HCT116 (cell line): Measurements from ENCODE around the gene NTN5. TPM values are rescaled to one million over a fixed set of nuclear protein-coding genes. Genes with fewer than 3 reads are reported as not detected.
"Not testable (repeated sequence)": the region's sequence is repeated elsewhere in the genome, so short reads cannot be mapped to it uniquely, and the experiment has no call there.

Experiments used
- ATAC-seq: fragments of 200-7000 bp; cut with Tn5 transposase; 2 replicates; pipeline ENCODE4 v1.9.1; 2020; ENCODE audit warnings: mild to moderate bottlenecking, moderate library complexity
- BruUV-seq: library from RNA; stranded (reverse); fragments of 400-500 nt; replicated peaks from 2 replicates; lab custom pipeline; 2021; lab: Mats Ljungman, UMichigan
- CTCF ChIA-PET: fragments of 300-600 bp; sonication (Branson Sonifier 250); formaldehyde crosslinking; loops from one replicate; lab custom pipeline; 2021; ENCODE audit warnings: antibody characterized with exemption; lab: Charles Lee
- POLR2A ChIA-PET: fragments of 300-600, 350-600 bp; sonication (Branson Sonifier 250); formaldehyde crosslinking; loops from one replicate; lab custom pipeline; 2021; ENCODE audit warnings: antibody characterized with exemption; lab: Charles Lee
- RAD21 ChIA-PET, 2 experiments: fragments of 300-600 bp; sonication (Branson Sonifier 250); formaldehyde crosslinking; loops; one replicate each; lab custom pipeline; 2023; ENCODE audit warnings: low total read pairs in 2 of 2; ENCODE audit not compliant: uncharacterized antibody in 2 of 2, unreplicated experiment in 2 of 2, low non-redundant PET in 1 of 2; lab: Charles Lee
- DNase-seq: peaks from one replicate; pipeline ENCODE4 v3.0.0-alpha.2; 2010; ENCODE audit warnings: low read depth, low spot score
- H2AFZ ChIP-seq: fragments of 200-600 bp; shearing (Covaris generic), sonication (generic); 2 replicates; pipeline ENCODE4 v1.6.1; 2017; ENCODE audit warnings: low read depth, mixed run types, mixed read lengths, antibody characterized with exemption, low read length; ENCODE audit not compliant: poor library complexity, severe bottlenecking
- H3K27ac ChIP-seq: 2 replicates; pipeline ENCODE4 v1.5.1; 2012; ENCODE audit warnings: low read depth, low read length
- H3K27me3 ChIP-seq: fragments of 200-600 bp; sonication (generic); 2 replicates; pipeline ENCODE4 v1.6.1; 2016; ENCODE audit warnings: mixed run types, low read length, mixed read lengths; ENCODE audit not compliant: insufficient read depth
- H3K36me3 ChIP-seq, 2 experiments: fragments of 200-500 bp in 1 of 2; fragments of 200-600 bp in 1 of 2; sonication (Bioruptor generic) in 1 of 2; sonication (generic) in 1 of 2; 2 replicates each; pipeline versions ENCODE4 v1.5.1 to v1.6.1; 2014 to 2016; ENCODE audit warnings: low read length in 2 of 2, inconsistent platforms in 1 of 2, mixed read lengths in 1 of 2, mixed run types in 1 of 2; ENCODE audit not compliant: insufficient read depth in 2 of 2, control insufficient read depth in 1 of 2
- H3K4me1 ChIP-seq, 2 experiments: fragments of 200-600 bp in 1 of 2; sonication (generic) in 1 of 2; 2 replicates each; pipeline versions ENCODE4 v1.5.1 to v1.6.1; 2012 to 2017; ENCODE audit warnings: low read length in 2 of 2, inconsistent platforms in 1 of 2, mild to moderate bottlenecking in 1 of 2, mixed read lengths in 1 of 2, mixed run types in 1 of 2, moderate library complexity in 1 of 2; ENCODE audit not compliant: insufficient read depth in 2 of 2, control insufficient read depth in 1 of 2
- H3K4me2 ChIP-seq: fragments of 200-600 bp; sonication (generic); 2 replicates; pipeline ENCODE4 v1.6.1; 2017; ENCODE audit warnings: mixed run types, low read length, mixed read lengths
- H3K4me3 ChIP-seq, 2 experiments: fragments of 200-600 bp in 1 of 2; sonication (generic) in 1 of 2; replicated peaks in 1 of 2; 2 replicates each; pipeline ENCODE4 v1.5.1; 2011 to 2016; ENCODE audit warnings: low read length in 2 of 2, control low read depth in 1 of 2, low read depth in 1 of 2, mild to moderate bottlenecking in 1 of 2, mixed read lengths in 1 of 2, mixed run types in 1 of 2
- H3K79me2 ChIP-seq: fragments of 200-600 bp; sonication (generic); 2 replicates; pipeline ENCODE4 v1.6.1; 2017; ENCODE audit warnings: mild to moderate bottlenecking, mixed run types, low read length, moderate library complexity, mixed read lengths; ENCODE audit not compliant: insufficient read depth
- H3K9ac ChIP-seq: fragments of 200-600 bp; sonication (generic); 2 replicates; pipeline ENCODE4 v1.6.1; 2016; ENCODE audit warnings: low read length, mixed read lengths
- H3K9me2 ChIP-seq: fragments of 200-600 bp; sonication (generic), shearing (Covaris generic); 2 replicates; pipeline ENCODE4 v1.6.1; 2017; ENCODE audit warnings: mixed run types, mild to moderate bottlenecking, moderate library complexity; ENCODE audit not compliant: insufficient read depth
- H3K9me3 ChIP-seq, 2 experiments: fragments of 200-500 bp in 1 of 2; fragments of 200-600 bp in 1 of 2; sonication (Bioruptor generic) in 1 of 2; sonication (generic) in 1 of 2; 2 replicates each; pipeline ENCODE4 v1.6.1; 2014 to 2017; ENCODE audit warnings: low read length in 2 of 2, mixed read lengths in 2 of 2, inconsistent platforms in 1 of 2, low read depth in 1 of 2, mild to moderate bottlenecking in 1 of 2, mixed run types in 1 of 2, moderate library complexity in 1 of 2; ENCODE audit not compliant: control insufficient read depth in 1 of 2, insufficient read depth in 1 of 2
- H4K20me1 ChIP-seq: fragments of 200-600 bp; sonication (generic), shearing (Covaris generic); 2 replicates; pipeline ENCODE4 v1.6.1; 2017; ENCODE audit warnings: mixed run types, mild to moderate bottlenecking, moderate library complexity; ENCODE audit not compliant: insufficient read depth
- POLR2AphosphoS5 ChIP-seq: IDR thresholded peaks from 2 replicates; pipeline ENCODE4 v1.6.1; 2011; ENCODE audit warnings: mild to moderate bottlenecking, low read depth, low read length, moderate library complexity
- YY1 ChIP-seq: IDR thresholded peaks from 2 replicates; pipeline ENCODE4 v1.6.1; 2011; ENCODE audit warnings: low read length, low read depth, moderate library complexity, mild to moderate bottlenecking; ENCODE audit not compliant: insufficient replicate concordance; ENCODE audit errors: extremely low read depth
- intact Hi-C: fragments of 100-400 bp; cut with micrococcal nuclease; formaldehyde crosslinking; loops from 2 replicates; pipeline ENCODE4 v1.10.0; 2022
- total RNA-seq: library from RNA; stranded (reverse); gene quantifications from one replicate; pipeline ENCODE4 v1.2.1, GENCODE V29; 2021; ENCODE audit not compliant: unreplicated experiment

Gene NTN5
- total RNA-seq, 1 experiment from 2014 or later = 3.1 TPM

DNA sequence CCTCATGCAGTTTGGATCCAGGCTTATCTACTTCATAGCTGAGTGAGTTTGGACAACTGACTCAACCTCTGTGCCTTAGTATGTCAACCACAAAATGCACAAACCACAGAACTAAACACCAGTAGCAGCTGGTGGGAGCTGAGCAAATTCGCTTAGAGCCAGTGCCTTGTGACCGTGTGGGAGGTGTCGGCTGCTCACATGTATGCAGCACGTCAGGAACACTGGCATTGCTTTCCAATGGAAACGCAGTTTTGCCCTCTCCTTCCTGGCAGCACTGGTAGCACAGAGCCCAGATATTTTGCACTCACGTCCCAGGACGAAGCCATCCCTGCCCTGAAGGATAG, 8.3 kb upstream of the NTN5 start:
- no peak for DNase-seq
- H3K4me1 ChIP-seq = peaks cover 30 to 32% of the 10 kb centered on the region in 2 experiments
- CTCF ChIA-PET = no interaction called here
- H4K20me1 ChIP-seq = no peaks in the 10 kb centered on the region
- H3K4me3 ChIP-seq = no peak overlapping the region
- no peak overlapping the region; the same call in 1 of the 2 replicates for H3K27ac ChIP-seq
- no peaks in the 10 kb centered on the region for H3K79me2 ChIP-seq
- no peak for TF ChIP-seq YY1
- TF ChIP-seq, all 23 proteins: peak for 0
- ATAC-seq = no peak
- Histone ChIP-seq H3K27me3 (no peaks in the 10 kb centered on the region), H3K4me2 (no peak overlapping the region), H3K9me2 (no peaks in the 10 kb centered on the region), H3K9ac (no peak overlapping the region), H3K9me3 (no peaks in the 10 kb centered on the region), H2AFZ (no peak overlapping the region), H3K36me3 (no peaks in the 10 kb centered on the region)
- no TSS peak for BruUV-seq
- ChIA-PET RAD21 (no interaction called here), POLR2A (no interaction called here)
- intact Hi-C loops = no loop called here

DNA sequence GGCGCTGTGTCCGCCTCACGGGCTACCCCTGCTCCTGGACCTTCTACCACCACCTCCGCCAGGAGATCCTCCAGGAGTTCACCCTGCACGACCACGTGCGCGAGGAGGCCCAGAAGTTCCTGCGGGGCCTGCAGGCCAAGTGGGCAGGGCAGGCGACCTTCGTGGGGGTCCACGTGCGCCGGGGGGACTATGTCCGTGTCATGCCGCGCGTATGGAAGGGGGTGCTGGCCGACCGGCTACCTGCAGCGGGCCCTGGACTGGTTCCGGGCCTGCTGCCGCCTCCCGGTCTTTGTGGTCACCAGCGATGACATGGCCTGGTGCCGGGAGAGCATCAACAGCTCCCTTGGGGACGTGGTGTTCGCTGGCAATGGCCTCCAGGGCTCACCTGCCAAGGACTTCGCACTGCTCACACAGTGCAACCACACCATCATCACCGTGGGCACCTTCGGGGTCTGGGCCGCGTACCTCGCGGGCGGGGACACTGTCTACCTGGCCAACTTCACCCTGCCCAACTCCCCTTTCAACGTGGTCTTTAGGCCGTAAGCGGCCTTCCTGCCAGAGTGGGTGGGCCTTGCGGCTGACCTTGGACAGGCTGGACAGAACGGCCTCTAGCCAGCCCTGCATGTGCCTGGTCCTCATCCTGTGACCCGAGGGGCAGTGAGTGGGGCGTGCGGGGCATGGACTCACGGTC, 7.8 kb upstream of the NTN5 start:
- no peak overlapping the region for H3K4me3 ChIP-seq

DNA sequence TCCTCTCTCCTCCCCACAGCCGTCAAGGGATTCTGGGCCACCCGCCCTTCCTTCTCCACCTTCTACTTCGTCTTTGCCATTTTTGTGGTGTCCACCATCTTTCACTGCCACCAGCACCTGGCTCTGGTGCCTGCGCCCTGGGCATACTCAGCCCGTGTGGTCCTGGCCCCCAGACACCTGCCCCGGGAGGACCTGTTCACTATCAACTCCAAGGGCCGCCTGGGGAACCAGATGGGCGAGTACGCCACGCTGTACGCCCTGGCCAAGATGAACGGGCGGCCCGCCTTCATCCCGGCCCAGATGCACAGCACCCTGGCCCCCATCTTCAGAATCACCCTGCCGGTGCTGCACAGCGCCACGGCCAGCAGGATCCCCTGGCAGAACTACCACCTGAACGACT, 7.2 kb upstream of the NTN5 start:
- H3K27ac ChIP-seq, H3K79me2 ChIP-seq, H3K36me3 ChIP-seq, intact Hi-C loops, POLR2A ChIA-PET, H3K9me2 ChIP-seq, H3K9me3 ChIP-seq, H4K20me1 ChIP-seq, H3K9ac ChIP-seq, H3K4me2 ChIP-seq, CTCF ChIA-PET, H2AFZ ChIP-seq, ATAC-seq, BruUV-seq, RAD21 ChIA-PET, DNase-seq, H3K27me3 ChIP-seq, H3K4me3 ChIP-seq: not testable (repeated sequence)
- peaks cover 21 to 30% of the 10 kb centered on the region in 2 experiments for H3K4me1 ChIP-seq

More for the DNA sequence above, 7.8 kb upstream of the NTN5 start:
- Histone ChIP-seq H3K4me1 (peaks cover 25 to 30% of the 10 kb centered on the region in 2 experiments), H3K79me2 (no peaks in the 10 kb centered on the region), H3K36me3 (no peaks in the 10 kb centered on the region), H3K4me2 (no peak overlapping the region), H3K9ac (no peak overlapping the region), H3K27me3 (no peaks in the 10 kb centered on the region), H3K27ac (no peak overlapping the region; the same call in 1 of the 2 replicates), H4K20me1 (no peaks in the 10 kb centered on the region), H3K9me2 (no peaks in the 10 kb centered on the region), H3K9me3 (no peaks in the 10 kb centered on the region), H2AFZ (no peak overlapping the region)
- ATAC-seq (no peak), DNase-seq (no peak)
- ChIA-PET POLR2A (no interaction called here), RAD21 (no interaction called here), CTCF (no interaction called here)
- intact Hi-C loops = no loop called here
- no peak for TF ChIP-seq POLR2AphosphoS5
- no TSS peak for BruUV-seq
